Thyroid gland (tissue), 4 donors: ENCODE measurements around the gene RSPO1.

Experiments
- CTCF ChIP-seq, 6 experiments: fragments of 200-600 bp in 3 of 6; fragments of 450-650 bp in 3 of 6; sonication (generic) in 3 of 6; IDR thresholded peaks; one replicate each; pipeline ENCODE4 v1.5.1; 2016 to 2019; ENCODE audit warnings: antibody characterized with exemption in 6 of 6, mild to moderate bottlenecking in 2 of 6, inconsistent platforms in 1 of 6, moderate library complexity in 1 of 6
- POLR2A ChIP-seq, 2 donors: fragments of 450-650 bp; IDR thresholded peaks; one replicate each; pipeline ENCODE4 v1.6.1; 2017; ENCODE audit warnings: antibody characterized with exemption in 2 of 2, mild to moderate bottlenecking in 2 of 2, moderate library complexity in 1 of 2

DNA sequence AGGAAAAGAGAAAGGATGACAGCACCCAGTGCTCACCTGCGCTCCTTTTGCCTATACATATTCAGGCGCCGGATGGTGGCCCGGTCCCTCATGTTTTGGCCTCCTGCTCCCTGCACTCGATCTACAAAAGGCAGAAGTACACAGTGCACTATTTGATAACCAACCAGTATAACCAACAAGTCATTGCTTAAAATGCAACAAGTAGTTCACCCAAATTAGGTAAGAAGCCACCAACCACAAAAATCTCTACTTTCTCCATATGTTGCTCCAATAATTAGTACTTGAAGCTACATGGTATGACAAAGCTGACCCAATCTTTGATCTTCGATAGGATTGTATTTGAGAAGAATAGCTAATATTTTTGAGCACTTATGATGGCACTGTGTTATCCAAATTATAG is 41.0 kb downstream of the RSPO1 start:
- TF ChIP-seq CTCF (IDR thresholded peaks at IDR 0.05): no peak
- no peak for TF ChIP-seq POLR2A (IDR thresholded peaks at IDR 0.05)
